ENCODE measurements around the gene JPT1. TPM values are rescaled to one million over a fixed set of nuclear protein-coding genes. Genes with fewer than 3 reads are reported as not detected.
A peak's percentile ranks its signal among the peaks of the same experiment; 100 is the strongest.

The JPT1 gene
- total and polyA plus RNA-seq, 8 donors = 7.5 to 33.1 (median 17.5) TPM

DNA sequence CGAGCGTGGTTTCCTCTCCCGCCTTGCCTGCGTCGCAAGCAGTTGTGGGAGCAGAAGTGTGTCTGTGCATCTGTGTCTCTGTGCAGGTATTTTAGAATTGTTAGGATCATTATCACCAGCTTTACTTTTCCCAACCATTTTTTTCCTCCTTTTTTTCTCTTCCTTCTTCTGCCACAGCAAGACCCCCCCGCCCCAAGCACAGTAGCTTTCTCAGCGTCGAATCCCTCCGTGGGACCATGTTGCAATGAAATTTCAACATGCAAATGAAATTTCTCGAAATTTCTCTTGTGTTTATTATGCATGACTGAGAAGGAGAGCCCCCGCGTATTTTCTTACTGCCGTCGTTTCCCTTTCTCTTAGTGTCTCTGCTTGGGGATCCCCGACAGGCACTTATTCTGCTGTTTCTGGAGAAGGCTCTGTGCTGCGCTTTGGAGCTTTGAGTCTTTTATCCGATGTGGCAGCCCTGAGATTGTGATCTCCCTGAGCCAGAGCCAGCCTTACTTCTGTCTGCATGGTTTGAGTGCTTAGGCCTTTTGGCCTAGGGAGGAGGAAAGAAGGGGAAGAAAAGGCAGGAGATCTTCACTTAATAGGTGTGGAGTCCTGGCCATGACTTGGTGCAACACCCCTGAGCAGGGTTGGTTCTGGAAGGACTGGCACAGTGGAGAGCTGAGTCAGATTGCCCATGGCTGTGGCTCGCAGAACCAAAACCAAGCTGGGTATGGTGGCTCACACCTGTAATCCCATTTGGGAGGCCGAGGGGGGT lies 39.6 kb downstream of the JPT1 start:
- intact Hi-C loops (cut with DNase I) = loop anchor here in 1 of 3 donors (10.0 kb wide), 1 partner anchor 70 kb away; the partner anchor contains the start of gene SUMO2
- no peaks in the 10 kb centered on the region for H3K27me3 ChIP-seq
- DNase-seq = no peak
- H3K36me3 ChIP-seq = no peaks in the 10 kb centered on the region
- H3K27ac ChIP-seq = peak overlapping the region; percentile 46 to 88 (median 62)
- TF ChIP-seq, protein P1, sequence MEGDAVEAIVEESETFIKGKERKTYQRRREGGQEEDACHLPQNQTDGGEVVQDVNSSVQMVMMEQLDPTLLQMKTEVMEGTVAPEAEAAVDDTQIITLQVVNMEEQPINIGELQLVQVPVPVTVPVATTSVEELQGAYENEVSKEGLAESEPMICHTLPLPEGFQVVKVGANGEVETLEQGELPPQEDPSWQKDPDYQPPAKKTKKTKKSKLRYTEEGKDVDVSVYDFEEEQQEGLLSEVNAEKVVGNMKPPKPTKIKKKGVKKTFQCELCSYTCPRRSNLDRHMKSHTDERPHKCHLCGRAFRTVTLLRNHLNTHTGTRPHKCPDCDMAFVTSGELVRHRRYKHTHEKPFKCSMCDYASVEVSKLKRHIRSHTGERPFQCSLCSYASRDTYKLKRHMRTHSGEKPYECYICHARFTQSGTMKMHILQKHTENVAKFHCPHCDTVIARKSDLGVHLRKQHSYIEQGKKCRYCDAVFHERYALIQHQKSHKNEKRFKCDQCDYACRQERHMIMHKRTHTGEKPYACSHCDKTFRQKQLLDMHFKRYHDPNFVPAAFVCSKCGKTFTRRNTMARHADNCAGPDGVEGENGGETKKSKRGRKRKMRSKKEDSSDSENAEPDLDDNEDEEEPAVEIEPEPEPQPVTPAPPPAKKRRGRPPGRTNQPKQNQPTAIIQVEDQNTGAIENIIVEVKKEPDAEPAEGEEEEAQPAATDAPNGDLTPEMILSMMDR (IDR thresholded peaks at IDR 0.05) = no peak
- H3K4me1 ChIP-seq = no peaks in the 10 kb centered on the region
- 37 to 38% methylated on average over 19 of the region's 19 CpGs for WGBS, 2 donors
- no peak for FAIRE-seq
- ATAC-seq = no peak
- H3K9me3 ChIP-seq = no peaks in the 10 kb centered on the region
- peak overlapping the region; percentile 26 to 54 (median 36) for H3K4me3 ChIP-seq

DNA sequence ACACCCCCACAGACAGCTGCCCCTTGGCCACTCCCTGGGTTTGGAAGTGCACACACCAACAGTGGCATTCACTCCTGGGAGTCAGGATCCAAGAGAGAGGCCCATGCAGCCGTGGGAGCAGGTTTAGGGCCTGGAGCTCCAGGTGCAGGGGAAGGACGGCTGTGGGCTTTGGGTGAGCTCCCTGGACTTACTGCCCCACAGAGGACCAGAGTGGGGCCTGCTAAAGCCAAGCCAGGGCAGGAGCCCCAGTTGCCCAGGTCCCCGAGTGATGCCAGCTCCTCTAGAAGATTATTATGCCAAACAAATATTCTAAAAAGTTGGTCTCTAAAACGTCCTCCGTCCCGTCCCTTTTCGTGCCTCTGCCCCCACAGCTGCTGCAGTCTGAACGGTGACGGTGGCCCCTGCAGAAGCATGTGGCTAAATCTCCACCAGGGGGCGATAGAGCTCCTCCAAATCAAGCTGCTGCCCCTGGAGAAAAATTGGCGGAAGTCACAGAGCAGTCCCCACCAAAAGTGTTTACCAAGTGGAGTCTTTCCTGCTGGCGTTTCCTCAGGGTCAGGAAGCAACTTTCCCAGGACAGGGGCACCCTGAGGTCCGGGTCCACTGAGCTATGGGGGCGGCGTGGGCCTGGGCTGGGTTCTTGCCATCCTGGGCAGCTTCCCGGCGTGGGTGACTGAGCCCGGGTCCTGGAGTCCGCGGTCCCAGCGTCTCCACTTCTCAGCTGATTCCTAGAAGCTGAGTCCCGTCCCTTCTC lies 40.3 kb downstream of the JPT1 start:
- ATAC-seq (peak; percentile 76 to 89 (median 84)), DNase-seq (peak; percentile 85 to 92 (median 88)), FAIRE-seq (no peak)
- intact Hi-C loops (cut with DNase I) = loop anchor here in 1 of 3 donors (10.0 kb wide), 1 partner anchor 71 kb away; the partner anchor contains the start of gene SUMO2
- Histone ChIP-seq H3K27me3 (no peaks in the 10 kb centered on the region), H3K4me1 (peaks cover 0 to 5% (median 5%) of the 10 kb centered on the region in 3 donors), H3K27ac (peak overlapping the region; percentile 46 to 88 (median 62)), H3K36me3 (no peaks in the 10 kb centered on the region), H3K9me3 (no peaks in the 10 kb centered on the region), H3K4me3 (peak overlapping the region; percentile 26 to 54 (median 36))
- TF ChIP-seq, protein P1 (IDR thresholded peaks at IDR 0.05) = peak; percentile 93 to 98 (median 95)
- WGBS, 2 donors = 1% methylated on average over 22 of the region's 22 CpGs

DNA sequence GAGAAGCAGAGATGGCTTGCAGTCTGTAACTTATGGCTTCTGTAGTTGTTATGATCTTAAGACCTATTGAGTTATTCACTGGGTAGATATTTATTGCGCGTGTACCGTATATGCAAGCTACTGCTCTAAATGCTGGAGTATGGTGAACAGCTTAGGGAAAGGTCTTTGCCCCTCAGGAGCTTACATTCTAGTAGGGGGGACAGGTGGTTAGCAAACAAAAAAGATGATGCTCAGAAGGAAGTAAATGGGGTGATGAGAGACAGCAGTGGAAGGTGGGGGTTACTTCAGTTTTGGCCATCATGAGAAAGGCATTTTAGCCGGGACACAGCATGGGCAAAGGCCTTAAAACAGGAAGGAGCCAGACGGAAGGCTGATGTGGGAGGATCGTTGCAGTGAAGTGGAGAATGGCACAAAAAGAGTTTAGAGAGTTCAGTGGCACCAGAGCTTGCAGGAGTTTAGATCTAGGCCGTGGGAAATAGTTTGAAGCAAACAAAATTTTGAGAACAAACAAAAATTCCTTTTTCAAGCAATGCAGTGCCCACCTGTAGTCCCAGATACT lies 42.5 kb downstream of the JPT1 start:
- 85 to 94% methylated on average over 7 of the region's 7 CpGs for WGBS, 2 donors
- Histone ChIP-seq H3K4me3 (no peak overlapping the region), H3K4me1 (peaks cover 0 to 6% (median 5%) of the 10 kb centered on the region in 3 donors), H3K9me3 (no peaks in the 10 kb centered on the region), H3K36me3 (no peaks in the 10 kb centered on the region), H3K27ac (no peak overlapping the region), H3K27me3 (no peaks in the 10 kb centered on the region)
- TF ChIP-seq, protein P1 (IDR thresholded peaks at IDR 0.05) = no peak
- FAIRE-seq (no peak), ATAC-seq (no peak), DNase-seq (no peak)
- intact Hi-C loops (cut with DNase I) = loop anchor here in 1 of 3 donors (10.0 kb wide), 1 partner anchor 73 kb away; the partner anchor contains the start of gene SUMO2

DNA sequence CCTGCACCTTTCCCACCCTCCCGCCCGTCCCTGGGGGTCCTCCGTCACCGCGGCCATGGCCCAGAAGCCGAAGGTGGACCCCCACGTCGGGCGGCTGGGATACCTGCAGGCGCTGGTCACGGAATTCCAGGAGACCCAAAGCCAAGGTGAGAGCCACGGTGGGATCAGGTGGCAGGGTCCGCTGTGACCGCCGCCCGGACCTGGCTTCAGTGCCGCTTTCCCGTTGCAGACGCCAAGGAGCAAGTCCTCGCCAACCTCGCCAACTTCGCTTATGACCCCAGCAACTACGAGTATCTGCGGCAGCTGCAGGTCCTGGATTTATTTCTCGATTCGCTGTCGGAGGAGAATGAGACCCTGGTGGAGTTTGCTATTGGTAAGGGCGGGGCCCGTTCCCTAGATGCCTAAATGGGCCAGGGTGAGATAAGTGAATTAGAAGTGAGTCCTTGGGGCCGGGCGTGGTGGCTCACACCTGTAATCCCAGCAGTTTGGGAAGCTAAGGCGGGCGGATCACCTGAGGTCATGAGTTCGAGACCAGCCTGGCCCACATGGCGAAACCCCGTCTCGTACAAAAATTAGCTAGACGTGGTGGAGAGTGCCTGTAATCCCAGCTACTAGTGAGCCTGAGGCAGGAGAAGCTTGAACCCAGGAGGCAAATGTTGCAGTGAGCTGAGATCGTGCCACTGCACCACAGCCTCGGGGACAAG lies 43.9 kb downstream of the JPT1 start:
- peaks cover 0 to 6% (median 5%) of the 10 kb centered on the region in 3 donors for H3K4me1 ChIP-seq
- no peak for DNase-seq
- FAIRE-seq = no peak
- H3K27ac ChIP-seq = peak overlapping the region; percentile 5 to 58 (median 26)
- intact Hi-C loops (cut with DNase I) = loop anchor here in 1 of 3 donors (10.0 kb wide), 1 partner anchor 74 kb away; the partner anchor contains the start of gene SUMO2
- peak overlapping the region; percentile 55 to 82 (median 62) for H3K4me3 ChIP-seq
- H3K9me3 ChIP-seq = no peaks in the 10 kb centered on the region
- H3K27me3 ChIP-seq = no peaks in the 10 kb centered on the region
- no peaks in the 10 kb centered on the region for H3K36me3 ChIP-seq
- 20 to 21% methylated on average over 38 to 40 of the region's 40 CpGs for WGBS, 2 donors
- TF ChIP-seq, protein P1 (IDR thresholded peaks at IDR 0.05) = no peak
- peak; percentile 7 to 14 (median 13) for ATAC-seq

All from pancreas (tissue), 10 donors.